Keratinocyte (primary cell): ENCODE measurements around the gene ITIH3. TPM values are rescaled to one million over a fixed set of nuclear protein-coding genes. Genes with fewer than 3 reads are reported as not detected.

ENCODE experiments used
- DNase-seq: peaks from one replicate; pipeline ENCODE4 v3.0.0-alpha.2; 2011; ENCODE audit warnings: low read depth, missing footprints, low spot score
- FAIRE-seq: peaks from 2 replicates; lab custom pipeline; 2011; peaks lifted over from hg19 to GRCh38; lab: Jason Lieb, UNC
- H2AFZ ChIP-seq: 2 replicates; pipeline ENCODE4 v1.6.0; 2012; ENCODE audit warnings: low read length, control low read depth, inconsistent platforms; ENCODE audit not compliant: control insufficient read depth
- H3K27ac ChIP-seq: 2 replicates; pipeline ENCODE4 v1.5.1; 2011; ENCODE audit warnings: low read length; ENCODE audit not compliant: control insufficient read depth, insufficient read depth
- H3K27me3 ChIP-seq: 3 replicates; pipeline ENCODE4 v1.6.0; 2011; ENCODE audit warnings: low read length; ENCODE audit not compliant: control insufficient read depth, insufficient read depth; ENCODE audit errors: extremely low read depth
- H3K36me3 ChIP-seq, 2 experiments: 2 replicates in 1 of 2; 3 replicates in 1 of 2; pipeline ENCODE4 v1.5.1; 2011; ENCODE audit warnings: low read length in 2 of 2, mild to moderate bottlenecking in 1 of 2; ENCODE audit not compliant: control insufficient read depth in 2 of 2, insufficient read depth in 2 of 2; ENCODE audit errors: extremely low read depth in 1 of 2
- H3K4me1 ChIP-seq: 3 replicates; pipeline ENCODE4 v1.5.1; 2011; ENCODE audit warnings: low read length; ENCODE audit not compliant: control insufficient read depth, insufficient read depth; ENCODE audit errors: extremely low read depth
- H3K4me2 ChIP-seq: 3 replicates; pipeline ENCODE4 v1.6.0; 2011; ENCODE audit warnings: low read depth, low read length; ENCODE audit not compliant: control insufficient read depth, insufficient read depth; ENCODE audit errors: extremely low read depth
- H3K4me3 ChIP-seq, 3 experiments: fragments of 200-600 bp in 1 of 3; sonication (generic) in 1 of 3; 2 replicates in 2 of 3; 3 replicates in 1 of 3; pipeline ENCODE4 v1.5.1; 2011 to 2016; ENCODE audit warnings: low read length in 3 of 3, mild to moderate bottlenecking in 3 of 3, control low read depth in 2 of 3, inconsistent platforms in 1 of 3, low read depth in 1 of 3, mixed read lengths in 1 of 3, mixed run types in 1 of 3, moderate library complexity in 1 of 3; ENCODE audit not compliant: control insufficient read depth in 2 of 3, insufficient read depth in 2 of 3; ENCODE audit errors: extremely low read depth in 1 of 3
- H3K79me2 ChIP-seq: 2 replicates; pipeline ENCODE4 v1.6.0; 2012; ENCODE audit warnings: low read length; ENCODE audit not compliant: control insufficient read depth, insufficient read depth
- H3K9ac ChIP-seq: 3 replicates; pipeline ENCODE4 v1.6.0; 2011; ENCODE audit warnings: low read length; ENCODE audit not compliant: control insufficient read depth, insufficient read depth; ENCODE audit errors: extremely low read depth
- H3K9me1 ChIP-seq: 3 replicates; pipeline ENCODE4 v1.6.0; 2011; ENCODE audit warnings: low read length; ENCODE audit not compliant: control insufficient read depth, insufficient read depth; ENCODE audit errors: extremely low read depth
- H3K9me3 ChIP-seq: 2 replicates; pipeline ENCODE4 v1.5.1; 2012; ENCODE audit warnings: low read depth, low read length; ENCODE audit not compliant: control insufficient read depth
- H4K20me1 ChIP-seq: 3 replicates; pipeline ENCODE4 v1.6.0; 2011; ENCODE audit warnings: low read length; ENCODE audit not compliant: control insufficient read depth, insufficient read depth; ENCODE audit errors: extremely low read depth
- CTCF ChIP-seq, 3 experiments: IDR thresholded peaks in 1 of 3; conservative IDR thresholded peaks in 1 of 3; optimal IDR thresholded peaks in 1 of 3; 2 replicates in 2 of 3; 3 replicates in 1 of 3; pipeline versions ENCODE3 to v1.5.1; 2011; ENCODE audit warnings: low read length in 3 of 3, mild to moderate bottlenecking in 3 of 3, moderate library complexity in 2 of 3, control low read depth in 1 of 3, inconsistent platforms in 1 of 3; ENCODE audit not compliant: insufficient read depth in 2 of 3; ENCODE audit errors: extremely low read depth in 1 of 3
- EZH2 ChIP-seq: IDR thresholded peaks from one replicate; pipeline ENCODE4 v1.6.1; 2012; ENCODE audit warnings: inconsistent platforms, mild to moderate bottlenecking, low read length, moderate library complexity
- dilution Hi-C: fragments of 300-500 bp; cut with MboI; formaldehyde crosslinking; loops from one replicate; pipeline ENCODE4 v1.7.0; 2020; ENCODE audit warnings: low sequenced_read_pairs; ENCODE audit not compliant: extremely low pct_ligation_motif_present
- polyA plus RNA-seq, 5 experiments: library from polyadenylated mRNA; depleted of rRNA in 3 of 5; stranded (reverse) in 3 of 5; stranded (forward) in 1 of 5; unstranded in 1 of 5; fragments of >200 nt; gene quantifications; 1 replicate in 1 of 5; 2 replicates in 3 of 5; 3 replicates in 1 of 5; pipeline versions ENCODE4 v1.2.1 to v1.2.3, GENCODE V29; 2011 to 2012; ENCODE audit warnings: missing spikeins in 2 of 5, low read depth in 1 of 5, low replicate concordance in 1 of 5

ITIH3 gene
- polyA plus RNA-seq, 1 donor (not counting 4 experiments of a cell fraction or from before 2014, with no cell fraction given) = not detected

- peak; percentile 22 to 63 (median 40) for TF ChIP-seq CTCF (optimal IDR thresholded peaks at IDR 0.05 in 1 of 3, IDR thresholded peaks at IDR 0.05 in 1 of 3, conservative IDR thresholded peaks at IDR 0.05 in 1 of 3; ENCODE audit: extremely low read depth in 1 of 3, insufficient read depth in 2 of 3, low read length in 3 of 3)
- no peak for TF ChIP-seq EZH2
- no peak overlapping the region for H3K9ac ChIP-seq
- no peaks in the 10 kb centered on the region for H3K27me3 ChIP-seq
- no peaks in the 10 kb centered on the region for H3K9me3 ChIP-seq
- H4K20me1 ChIP-seq = no peaks in the 10 kb centered on the region
- no peaks in the 10 kb centered on the region for H3K4me1 ChIP-seq
- dilution Hi-C loops = no loop called here
- H3K9me1 ChIP-seq = no peaks in the 10 kb centered on the region
- H3K36me3 ChIP-seq = peaks cover 7 to 9% of the 10 kb centered on the region in 2 experiments
- H3K4me3 ChIP-seq = no peak overlapping the region
- H3K4me2 ChIP-seq = no peak overlapping the region
- DNase-seq = no peak
- no peak overlapping the region for H2AFZ ChIP-seq
- no peak overlapping the region for H3K27ac ChIP-seq
- no peaks in the 10 kb centered on the region for H3K79me2 ChIP-seq
- FAIRE-seq = no peak
Observed at GRCh38 chr3:52845691-52846431, 51.3 kb downstream of the ITIH3 start.

GRCh38 chr3:52846432-52846965 lies 51.9 kb downstream of the ITIH3 start:
- H3K9ac ChIP-seq = no peak overlapping the region
- H3K9me3 ChIP-seq = no peaks in the 10 kb centered on the region
- no peak overlapping the region for H3K4me2 ChIP-seq
- no peaks in the 10 kb centered on the region for H3K79me2 ChIP-seq
- no peak overlapping the region for H3K4me3 ChIP-seq
- FAIRE-seq (no peak), DNase-seq (no peak)
- dilution Hi-C loops = no loop called here
- H3K27me3 ChIP-seq = no peaks in the 10 kb centered on the region
- no peak overlapping the region for H3K27ac ChIP-seq
- H3K36me3 ChIP-seq = peaks cover 8 to 13% of the 10 kb centered on the region in 2 experiments
- H3K4me1 ChIP-seq = no peaks in the 10 kb centered on the region
- no peak overlapping the region for H2AFZ ChIP-seq
- TF ChIP-seq CTCF (optimal IDR thresholded peaks at IDR 0.05 in 1 of 3, IDR thresholded peaks at IDR 0.05 in 1 of 3, conservative IDR thresholded peaks at IDR 0.05 in 1 of 3; ENCODE audit: extremely low read depth in 1 of 3, insufficient read depth in 2 of 3, low read length in 3 of 3) (no peak), EZH2 (no peak)
- H3K9me1 ChIP-seq = no peaks in the 10 kb centered on the region
- H4K20me1 ChIP-seq = no peaks in the 10 kb centered on the region
